Hepatocyte (in vitro differentiated cells): ENCODE results near the gene TH.

ENCODE experiments used
- CTCF ChIP-seq: fragments of 200-600 bp; sonication (generic); IDR thresholded peaks from 2 replicates; pipeline ENCODE4 v1.5.1; 2016; ENCODE audit warnings: antibody characterized with exemption, mild to moderate bottlenecking; ENCODE audit not compliant: poor library complexity
- EZH2 ChIP-seq: fragments of 200-600 bp; sonication (generic); IDR thresholded peaks from 2 replicates; pipeline ENCODE4 v1.6.1; 2016; ENCODE audit warnings: antibody characterized with exemption, mild to moderate bottlenecking, borderline replicate concordance
- EZH2phosphoT487 ChIP-seq: fragments of 200-600 bp; sonication (generic); IDR thresholded peaks from one replicate; pipeline ENCODE4 v1.6.1; 2018; ENCODE audit warnings: antibody characterized with exemption, mild to moderate bottlenecking, low read depth, moderate library complexity; ENCODE audit not compliant: unreplicated experiment, severe bottlenecking

- TF ChIP-seq CTCF (no peak), EZH2phosphoT487 (no peak), EZH2 (no peak)
Observed at GRCh38 chr11:2182692-2183474, 11.3 kb upstream of the TH start.
